Testis (tissue), 3 donors: ENCODE measurements around the gene DERA. TPM values are rescaled to one million over a fixed set of nuclear protein-coding genes. Genes with fewer than 3 reads are reported as not detected.

Experiments used
- DNase-seq: peaks from one replicate; pipeline ENCODE4 v3.0.0-alpha.2; 2019
- H3K27ac ChIP-seq, 2 donors: fragments of 200-600 bp; sonication (generic); one replicate each; pipeline ENCODE4 v1.5.1; 2019
- H3K27me3 ChIP-seq: fragments of 200-600 bp; sonication (generic); one replicate; pipeline ENCODE4 v1.5.1; 2019
- H3K36me3 ChIP-seq: fragments of 200-600 bp; sonication (generic); one replicate; pipeline ENCODE4 v1.5.1; 2017; ENCODE audit warnings: low read depth; ENCODE audit errors: missing control alignments
- H3K4me1 ChIP-seq: fragments of 200-600 bp; sonication (generic); one replicate; pipeline ENCODE4 v1.5.1; 2019
- H3K4me3 ChIP-seq, 2 donors: fragments of 200-600 bp; sonication (generic); one replicate each; pipeline ENCODE4 v1.5.1; 2017 to 2019
- H3K9me3 ChIP-seq: fragments of 200-600 bp; sonication (generic); one replicate; pipeline ENCODE4 v1.5.1; 2017
- CTCF ChIP-seq, 3 experiments: fragments of 450-650 bp in 2 of 3; fragments of 200-600 bp in 1 of 3; sonication (generic) in 1 of 3; IDR thresholded peaks; one replicate each; pipeline ENCODE4 v1.5.1; 2016 to 2019; ENCODE audit warnings: antibody characterized with exemption in 3 of 3, mild to moderate bottlenecking in 2 of 3, moderate library complexity in 1 of 3
- POLR2A ChIP-seq: fragments of 450-650 bp; IDR thresholded peaks from one replicate; pipeline ENCODE4 v1.6.1; 2017; ENCODE audit warnings: antibody characterized with exemption, mild to moderate bottlenecking, moderate library complexity
- WGBS, 2 donors: methylation state at CpG; one replicate each; pipeline ENCODE4 v1.1.5; 2018; 5-methylcytosine and 5-hydroxymethylcytosine counted together
- intact Hi-C: fragments of 100-400 bp; cut with DNase I; formaldehyde crosslinking; loops from one replicate; pipeline ENCODE4 v1.15.1; 2023; ENCODE audit warnings: low total_unique reads
- polyA plus RNA-seq: library from polyadenylated mRNA; stranded (reverse); fragments of 350-450 nt; fragmentation: Illumina TruSeq; extraction: RNeasy Lipid Tissue Mini Kit (QIAGEN cat#74804); gene quantifications from one replicate; pipeline ENCODE4 v1.2.3, GENCODE V29; 2014; ENCODE audit warnings: low read depth, low replicate concordance; ENCODE audit not compliant: insufficient read depth
- total RNA-seq, 2 donors: library from RNA; depleted of rRNA; stranded (reverse); fragments of >200 nt; gene quantifications; one replicate each; pipeline ENCODE4 v1.2.3, GENCODE V29; 2016

The DERA gene
- total and polyA plus RNA-seq, 3 donors from 2014 or later, result 14.0 to 21.3 (median 19.0) TPM

GRCh38 chr12:16075887-16076286, 164.8 kb downstream of the DERA start:
- H3K27me3 ChIP-seq, result no peaks in the 10 kb centered on the region
- H3K4me1 ChIP-seq, result no peaks in the 10 kb centered on the region
- TF ChIP-seq POLR2A (no peak), CTCF (IDR thresholded peaks at IDR 0.05) (no peak)
- H3K27ac ChIP-seq, result no peak overlapping the region
- no peaks in the 10 kb centered on the region for H3K9me3 ChIP-seq
- intact Hi-C loops, result no loop called here
- no peaks in the 10 kb centered on the region for H3K36me3 ChIP-seq
- no peak overlapping the region for H3K4me3 ChIP-seq
- DNase-seq, result no peak
- WGBS, 2 donors, result 74 to 88% methylated on average over 1 of the region's 1 CpG

GRCh38 chr12:16076557-16076956, 165.4 kb downstream of the DERA start:
- Histone ChIP-seq H3K36me3 (no peaks in the 10 kb centered on the region), H3K4me1 (no peaks in the 10 kb centered on the region), H3K27ac (no peak overlapping the region), H3K9me3 (no peaks in the 10 kb centered on the region), H3K27me3 (no peaks in the 10 kb centered on the region), H3K4me3 (no peak overlapping the region)
- intact Hi-C loops, result no loop called here
- DNase-seq, result no peak
- 47 to 61% methylated on average over 2 of the region's 2 CpGs for WGBS, 2 donors
- no peak for TF ChIP-seq POLR2A
- TF ChIP-seq CTCF (IDR thresholded peaks at IDR 0.05), result no peak

GRCh38 chr12:16076970-16077522, 165.9 kb downstream of the DERA start:
- no peak for TF ChIP-seq POLR2A
- DNase-seq, result no peak
- WGBS, 2 donors, result 82 to 83% methylated on average over 1 of the region's 1 CpG
- no peaks in the 10 kb centered on the region for H3K27me3 ChIP-seq
- H3K27ac ChIP-seq, result no peak overlapping the region
- no peaks in the 10 kb centered on the region for H3K4me1 ChIP-seq
- no peaks in the 10 kb centered on the region for H3K36me3 ChIP-seq
- intact Hi-C loops, result no loop called here
- no peaks in the 10 kb centered on the region for H3K9me3 ChIP-seq
- no peak overlapping the region for H3K4me3 ChIP-seq

- DNase-seq, result no peak
- Histone ChIP-seq H3K36me3 (no peaks in the 10 kb centered on the region), H3K27ac (no peak overlapping the region), H3K4me1 (no peaks in the 10 kb centered on the region), H3K9me3 (no peaks in the 10 kb centered on the region), H3K27me3 (no peaks in the 10 kb centered on the region), H3K4me3 (no peak overlapping the region)
- WGBS, 2 donors, result 85% methylated on average over 8 of the region's 8 CpGs
- intact Hi-C loops, result no loop called here
- TF ChIP-seq POLR2A (no peak), CTCF (IDR thresholded peaks at IDR 0.05) (no peak)
Measured at GRCh38 chr12:16086462-16086861, 175.3 kb downstream of the DERA start.

- Histone ChIP-seq H3K27me3 (no peaks in the 10 kb centered on the region), H3K9me3 (no peaks in the 10 kb centered on the region), H3K4me1 (no peaks in the 10 kb centered on the region), H3K36me3 (no peaks in the 10 kb centered on the region), H3K4me3 (no peak overlapping the region), H3K27ac (no peak overlapping the region)
- DNase-seq, result no peak
- TF ChIP-seq CTCF (IDR thresholded peaks at IDR 0.05) (no peak), POLR2A (no peak)
- 89 to 93% methylated on average over 2 of the region's 2 CpGs for WGBS, 2 donors
- intact Hi-C loops, result no loop called here
Measured at GRCh38 chr12:16086942-16087341, 175.8 kb downstream of the DERA start.

Other genes starting within 250 kb of the DERA start
- 10 to 100 TPM; 65.3 to 81.8 TPM for gene EPS8, start 121.9 kb upstream of the DERA start, total RNA-seq
- gene EPS8, start 121.9 kb upstream of the DERA start, polyA plus RNA-seq, result 40.0 TPM
- 10 to 100 TPM; 57.0 to 76.6 TPM for gene STRAP, start 28.9 kb upstream of the DERA start, total RNA-seq
- gene STRAP, start 28.9 kb upstream of the DERA start, polyA plus RNA-seq, result 123 TPM